ENCODE results near the gene WDR3.

WDR3 gene

GRCh38 chr1:117902944-117903343 lies 26.6 kb upstream of the WDR3 start:
- Histone ChIP-seq H3K27me3 (ENCODE audit: insufficient read depth, low read length, poor library complexity, severe bottlenecking) (no peaks in the 10 kb centered on the region), H2AFZ (ENCODE audit: low read length) (no peak overlapping the region), H3F3A (ENCODE audit: low read depth) (no peaks in the 10 kb centered on the region), H3K4me2 (ENCODE audit: low read depth, low read length, poor library complexity, severe bottlenecking) (no peak overlapping the region), H3K4me1 (ENCODE audit: insufficient read depth, low read length, poor library complexity, severe bottlenecking) (no peaks in the 10 kb centered on the region), H4K20me1 (ENCODE audit: insufficient read depth, low read length, poor library complexity, severe bottlenecking) (no peaks in the 10 kb centered on the region), H3K36me3 (ENCODE audit: insufficient read depth, low read length) (peaks cover 71% of the 10 kb centered on the region; the same call in 1 of the 2 replicates), H3K79me2 (ENCODE audit: insufficient read depth, low read length) (no peaks in the 10 kb centered on the region), H3K9ac (ENCODE audit: low read depth, low read length, poor library complexity, severe bottlenecking) (no peak overlapping the region), H3K9me3 (ENCODE audit: insufficient read depth, low read depth, low read length) (no peaks in the 10 kb centered on the region), H3K9me2 (replicated peaks; ENCODE audit: low read depth, low read length) (no peaks in the 10 kb centered on the region), H3K4me3 (ENCODE audit: low read length, poor library complexity, severe bottlenecking) (no peak overlapping the region)
- no peak for TF ChIP-seq CTCF (conservative IDR thresholded peaks at IDR 0.05; ENCODE audit: low read length)
- no peak for TF ChIP-seq EZH2phosphoT487 (IDR thresholded peaks at IDR 0.05; ENCODE audit: borderline replicate concordance)

- Histone ChIP-seq H3K27me3 (ENCODE audit: insufficient read depth, low read length, poor library complexity, severe bottlenecking) (no peaks in the 10 kb centered on the region), H2AFZ (ENCODE audit: low read length) (no peak overlapping the region), H3K36me3 (ENCODE audit: insufficient read depth, low read length) (peaks cover 66% of the 10 kb centered on the region; the same call in 1 of the 2 replicates), H3K9me3 (ENCODE audit: insufficient read depth, low read depth, low read length) (no peaks in the 10 kb centered on the region), H4K20me1 (ENCODE audit: insufficient read depth, low read length, poor library complexity, severe bottlenecking) (no peaks in the 10 kb centered on the region), H3K79me2 (ENCODE audit: insufficient read depth, low read length) (no peaks in the 10 kb centered on the region), H3K4me1 (ENCODE audit: insufficient read depth, low read length, poor library complexity, severe bottlenecking) (no peaks in the 10 kb centered on the region), H3K9ac (ENCODE audit: low read depth, low read length, poor library complexity, severe bottlenecking) (no peak overlapping the region), H3K9me2 (replicated peaks; ENCODE audit: low read depth, low read length) (no peaks in the 10 kb centered on the region), H3K4me3 (ENCODE audit: low read length, poor library complexity, severe bottlenecking) (no peak overlapping the region), H3K4me2 (ENCODE audit: low read depth, low read length, poor library complexity, severe bottlenecking) (no peak overlapping the region), H3F3A (ENCODE audit: low read depth) (no peaks in the 10 kb centered on the region)
- TF ChIP-seq CTCF (conservative IDR thresholded peaks at IDR 0.05; ENCODE audit: low read length) (no peak), EZH2phosphoT487 (IDR thresholded peaks at IDR 0.05; ENCODE audit: borderline replicate concordance) (no peak)
These were observed 25.1 kb upstream of the WDR3 start for GRCh38 chr1:117904485-117904884.

GRCh38 chr1:117905019-117905418 lies 24.5 kb upstream of the WDR3 start:
- Histone ChIP-seq H3K9me3 (ENCODE audit: insufficient read depth, low read depth, low read length) (no peaks in the 10 kb centered on the region), H3K9me2 (replicated peaks; ENCODE audit: low read depth, low read length) (no peaks in the 10 kb centered on the region), H3K9ac (ENCODE audit: low read depth, low read length, poor library complexity, severe bottlenecking) (no peak overlapping the region), H3K79me2 (ENCODE audit: insufficient read depth, low read length) (no peaks in the 10 kb centered on the region), H3K4me2 (ENCODE audit: low read depth, low read length, poor library complexity, severe bottlenecking) (no peak overlapping the region), H4K20me1 (ENCODE audit: insufficient read depth, low read length, poor library complexity, severe bottlenecking) (no peaks in the 10 kb centered on the region), H2AFZ (ENCODE audit: low read length) (no peak overlapping the region), H3K27me3 (ENCODE audit: insufficient read depth, low read length, poor library complexity, severe bottlenecking) (no peaks in the 10 kb centered on the region), H3K4me3 (ENCODE audit: low read length, poor library complexity, severe bottlenecking) (no peak overlapping the region), H3F3A (ENCODE audit: low read depth) (no peaks in the 10 kb centered on the region), H3K36me3 (ENCODE audit: insufficient read depth, low read length) (peaks cover 69% of the 10 kb centered on the region; the same call in 1 of the 2 replicates), H3K4me1 (ENCODE audit: insufficient read depth, low read length, poor library complexity, severe bottlenecking) (no peaks in the 10 kb centered on the region)
- TF ChIP-seq EZH2phosphoT487 (IDR thresholded peaks at IDR 0.05; ENCODE audit: borderline replicate concordance) (no peak), CTCF (conservative IDR thresholded peaks at IDR 0.05; ENCODE audit: low read length) (no peak)
